ENCODE results near the gene ZNF234. TPM values are rescaled to one million over a fixed set of nuclear protein-coding genes. Genes with fewer than 3 reads are reported as not detected.

The ZNF234 gene
- total and polyA plus RNA-seq, 2 of the 8 experiments (the other 6 are each of a cell fraction or from before 2014, with no cell fraction given): 1.9 to 12.3 TPM

DNA sequence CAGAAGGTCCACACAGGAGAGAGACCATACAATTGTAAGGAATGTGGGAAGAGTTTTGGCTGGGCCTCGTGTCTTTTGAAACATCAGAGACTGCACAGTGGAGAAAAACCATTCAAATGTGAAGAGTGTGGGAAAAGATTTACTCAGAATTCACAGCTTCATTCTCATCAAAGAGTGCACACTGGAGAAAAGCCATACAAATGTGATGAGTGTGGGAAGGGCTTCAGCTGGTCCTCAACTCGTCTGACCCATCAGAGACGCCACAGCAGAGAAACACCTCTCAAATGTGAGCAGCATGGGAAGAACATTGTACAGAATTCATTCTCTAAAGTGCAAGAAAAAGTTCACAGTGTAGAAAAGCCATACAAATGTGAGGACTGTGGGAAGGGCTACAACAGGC, 33.6 kb upstream of the ZNF234 start:
- Histone ChIP-seq H3K4me1 (replicated peaks in 1 of 4; ENCODE audit: control insufficient read depth in 3 of 4, insufficient read depth in 4 of 4, low read length in 3 of 4) (no peaks in the 10 kb centered on the region), H3K9ac (replicated peaks in 1 of 4; ENCODE audit: extremely low read depth in 1 of 4, low read depth in 3 of 4, low read length in 3 of 4) (no peak overlapping the region), H4K5ac (ENCODE audit: insufficient read length, low read depth, low read length) (no peak overlapping the region), H2BK120ac (replicated peaks; ENCODE audit: low read depth, low read length) (no peak overlapping the region), H2AK5ac (ENCODE audit: low read depth, low read length) (no peak overlapping the region), H3K9me3 (ENCODE audit: insufficient read depth in 2 of 2, low read depth in 1 of 2, low read length in 1 of 2) (peaks cover 38% of the 10 kb centered on the region in 2 experiments), H2BK20ac (ENCODE audit: low read length) (no peak overlapping the region), H3K23ac (ENCODE audit: insufficient read length) (no peak overlapping the region), H3K27ac (ENCODE audit: low read depth, low read length) (no peak overlapping the region), H3K4me3 (ENCODE audit: extremely low read depth in 1 of 4, insufficient read depth in 2 of 4, low read depth in 3 of 4, low read length in 4 of 4) (no peak overlapping the region), H3K4me2 (ENCODE audit: insufficient read depth in 1 of 2, low read depth in 2 of 2, low read length in 2 of 2) (no peak overlapping the region), H2BK15ac (ENCODE audit: low read length) (no peak overlapping the region), H2BK5ac (ENCODE audit: low read depth, low read length) (no peak overlapping the region), H3K56ac (replicated peaks; ENCODE audit: insufficient read length, low read depth, low read length) (no peak overlapping the region), H3K79me2 (ENCODE audit: control insufficient read depth in 1 of 2, insufficient read depth in 2 of 2, low read length in 2 of 2) (peaks cover 0 to 9% of the 10 kb centered on the region in 2 experiments; a peak in 2 of 4 replicates), H3K14ac (ENCODE audit: insufficient read length) (no peak overlapping the region), H3K4ac (replicated peaks; ENCODE audit: insufficient read length, low read depth, low read length) (no peak overlapping the region), H4K8ac (ENCODE audit: extremely low read depth, insufficient read depth, low read length) (no peak overlapping the region), H2BK12ac (ENCODE audit: low read depth, low read length) (no peak overlapping the region), H3K23me2 (ENCODE audit: low read depth, low read length) (no peaks in the 10 kb centered on the region), H4K20me1 (replicated peaks in 1 of 2; ENCODE audit: control insufficient read depth in 1 of 2, insufficient read depth in 2 of 2, low read length in 2 of 2) (no peaks in the 10 kb centered on the region), H3K79me1 (ENCODE audit: low read depth, low read length) (no peaks in the 10 kb centered on the region), H3K27me3 (replicated peaks in 1 of 4; ENCODE audit: control insufficient read depth in 3 of 4, extremely low read depth in 1 of 4, insufficient read depth in 3 of 4, low read length in 3 of 4) (no peaks in the 10 kb centered on the region), H2AFZ (ENCODE audit: low read length) (no peak overlapping the region), H4K91ac (replicated peaks; ENCODE audit: insufficient read length, low read length) (no peak overlapping the region), H3K36me3 (ENCODE audit: control insufficient read depth in 2 of 4, insufficient read depth in 4 of 4, low read length in 3 of 4) (peaks cover 4 to 61% (median 28%) of the 10 kb centered on the region in 4 experiments; a peak in 7 of 8 replicates), H3K18ac (ENCODE audit: extremely low read depth, low read length) (no peak overlapping the region)
- 88% methylated on average over 3 of the region's 3 CpGs; no CpG with 5 or more reads in 1 of the 2 experiments for WGBS, 2 experiments (ENCODE audit: extremely low coverage in 1 of 2, insufficient coverage in 1 of 2, insufficient read length in 1 of 2, insufficient replicate concordance in 2 of 2, low coverage in 1 of 2, low lambda C conversion rate in 2 of 2, missing lambda C conversion rate in 1 of 2)
- DNase-seq (ENCODE audit: low read depth in 1 of 2, low spot score in 2 of 2) (no peak), FAIRE-seq (no peak)
- POLR2A ChIA-PET (ENCODE audit: partially characterized antibody): interaction anchor here (1.0 kb wide), 1 partner anchor 106 kb away, joined by 3 read pairs; no protein-coding TSS in a partner anchor
- CTCF ChIA-PET (ENCODE audit: partially characterized antibody): no interaction called here
- no peak for TF ChIP-seq EP300 (IDR thresholded peaks at IDR 0.05; ENCODE audit: borderline replicate concordance in 1 of 2, low read depth in 2 of 2, low read length in 2 of 2)
- TF ChIP-seq SRF (IDR thresholded peaks at IDR 0.05; ENCODE audit: low read depth, low read length): no peak
- TF ChIP-seq GTF2F1 (IDR thresholded peaks at IDR 0.05; ENCODE audit: borderline replicate concordance, low read depth, low read length): no peak
- no peak for TF ChIP-seq HDAC2 (IDR thresholded peaks at IDR 0.05; ENCODE audit: borderline replicate concordance in 1 of 2, low read depth in 2 of 2, low read length in 2 of 2)
- TF ChIP-seq RXRA (IDR thresholded peaks at IDR 0.05; ENCODE audit: insufficient read depth, low read depth, low read length): no peak
- TF ChIP-seq SIRT6 (IDR thresholded peaks at IDR 0.05; ENCODE audit: low read length): no peak
- no peak for TF ChIP-seq BACH1 (IDR thresholded peaks at IDR 0.05; ENCODE audit: low read length)
